HG03565 (cell line): ENCODE measurements around the gene DGLUCY.
"Not testable (repeated sequence)": the region's sequence is repeated elsewhere in the genome, so short reads cannot be mapped to it uniquely, and the experiment has no call there.

Experiments
- ATAC-seq: cut with Tn5 transposase; IDR thresholded peaks from one replicate; pipeline ENCODE4 v1.9.1; 2021; ENCODE audit warnings: mild to moderate bottlenecking, moderate library complexity; ENCODE audit not compliant: unreplicated experiment

Gene DGLUCY

GRCh38 chr14:91255026-91255695, 141.3 kb downstream of the DGLUCY start:
- ATAC-seq = no peak

- no peak for ATAC-seq
Observed at GRCh38 chr14:91256661-91257060, 142.8 kb downstream of the DGLUCY start.

DNA sequence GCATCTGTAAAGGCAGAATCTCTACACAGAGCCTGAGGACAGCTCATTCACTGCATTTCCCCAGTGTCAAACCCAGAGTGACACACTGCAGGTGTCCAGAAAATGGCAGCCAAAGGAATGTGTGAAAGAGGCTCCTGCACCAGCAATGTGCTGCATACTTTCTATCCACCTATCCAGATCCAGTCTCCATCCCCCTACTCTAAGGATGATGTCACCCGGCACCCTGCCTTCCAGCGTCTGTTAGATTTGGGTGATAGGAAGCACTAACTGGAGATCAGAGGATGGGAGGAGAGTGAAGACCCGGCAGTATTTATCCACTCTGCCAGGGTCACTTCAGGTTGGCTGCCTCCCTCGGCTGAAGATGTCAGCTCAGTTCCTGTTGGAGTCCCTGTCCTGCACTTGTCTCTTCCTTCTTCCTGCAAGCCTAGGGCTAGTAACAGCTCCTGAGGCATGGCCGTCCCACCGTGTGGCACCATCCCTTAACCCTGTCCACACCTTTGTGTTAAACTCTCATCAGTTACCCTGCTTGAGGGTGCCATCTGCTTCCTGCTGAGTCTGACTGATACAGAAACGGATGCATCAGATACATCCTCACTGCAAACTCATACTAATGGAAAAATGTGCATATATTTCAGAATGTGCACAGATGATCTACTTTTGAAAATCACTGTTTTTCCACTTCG, 143.6 kb downstream of the DGLUCY start:
- ATAC-seq = no peak

DNA sequence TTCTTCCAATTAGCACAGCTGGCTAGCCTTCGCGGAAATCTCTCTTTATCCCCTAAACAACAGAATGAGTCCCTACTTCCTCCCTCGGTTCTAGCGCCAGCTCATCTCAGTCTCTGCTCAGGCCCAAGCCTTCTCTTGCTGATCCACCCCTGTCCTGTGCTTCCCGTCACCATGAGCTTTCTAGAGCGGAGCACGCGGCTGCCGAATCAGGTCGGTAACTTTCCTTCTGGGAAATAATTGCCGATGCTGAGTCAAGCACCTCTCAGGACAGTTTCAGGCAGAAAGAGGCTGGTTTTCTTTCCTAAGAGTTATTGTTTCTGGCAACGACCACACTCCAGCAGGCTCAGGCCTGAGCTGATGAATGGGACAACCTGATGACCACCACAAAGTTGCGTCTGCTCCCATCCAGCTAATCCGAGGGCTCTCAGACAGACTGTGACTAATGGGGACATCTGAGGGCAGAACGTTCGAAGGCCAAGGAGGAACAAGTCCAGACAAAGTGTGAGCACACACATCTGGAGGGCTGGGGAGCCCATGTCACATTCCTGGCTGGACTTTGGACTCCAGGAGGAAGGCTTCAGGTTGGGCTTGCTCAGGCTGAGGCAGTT, 144.2 kb downstream of the DGLUCY start:
- no peak for ATAC-seq

DNA sequence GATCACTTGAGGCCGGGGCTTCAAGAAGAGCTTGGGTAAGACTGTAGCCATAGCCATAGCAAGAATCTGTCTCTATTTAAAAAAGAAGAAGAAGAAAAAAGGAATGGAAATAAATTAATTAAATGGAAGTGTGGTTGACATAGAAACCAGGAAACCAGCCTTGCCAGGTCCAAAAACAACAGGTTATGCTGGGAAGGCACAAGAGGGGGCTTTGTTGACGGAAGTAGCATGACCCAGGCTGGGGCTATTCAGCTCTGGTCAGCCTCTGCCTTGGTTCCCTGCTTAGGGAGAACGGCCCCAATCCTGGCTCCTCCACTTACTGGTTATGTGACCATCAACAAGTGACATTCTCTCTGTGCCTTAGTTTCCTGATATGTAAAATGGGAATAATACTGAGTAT, 145.0 kb downstream of the DGLUCY start:
- no peak for ATAC-seq

- no peak for ATAC-seq
Observed at GRCh38 chr14:91261115-91261514, 147.2 kb downstream of the DGLUCY start.

DNA sequence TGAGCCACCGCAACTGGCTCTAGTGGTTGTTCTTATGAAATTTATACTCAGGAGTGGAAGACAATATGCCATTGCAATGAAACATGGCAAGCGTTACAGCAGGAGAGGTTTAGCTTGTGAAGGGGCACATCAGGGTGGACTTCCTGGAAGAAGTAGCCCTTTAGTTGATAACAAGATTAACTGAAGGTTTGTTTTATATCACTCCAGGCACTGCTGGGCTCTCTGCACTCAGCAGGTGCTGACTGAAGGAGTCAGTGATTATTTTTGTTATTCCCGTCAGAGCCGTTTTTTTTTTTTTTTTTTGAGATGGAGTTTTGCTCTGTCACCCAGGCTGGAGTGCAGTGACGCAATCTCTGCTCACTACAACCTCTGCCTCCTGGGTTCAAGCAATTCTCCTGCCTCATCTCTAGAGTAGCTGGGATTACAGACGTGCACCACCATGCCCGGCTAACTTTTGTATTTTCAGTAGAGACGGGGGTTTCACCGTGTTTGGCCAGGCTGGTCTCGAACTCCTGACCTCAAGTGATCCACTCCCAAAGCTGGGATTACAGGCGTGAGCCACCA, 148.2 kb downstream of the DGLUCY start:
- no peak for ATAC-seq

GRCh38 chr14:91263329-91263728, 149.5 kb downstream of the DGLUCY start:
- ATAC-seq = no peak

DNA sequence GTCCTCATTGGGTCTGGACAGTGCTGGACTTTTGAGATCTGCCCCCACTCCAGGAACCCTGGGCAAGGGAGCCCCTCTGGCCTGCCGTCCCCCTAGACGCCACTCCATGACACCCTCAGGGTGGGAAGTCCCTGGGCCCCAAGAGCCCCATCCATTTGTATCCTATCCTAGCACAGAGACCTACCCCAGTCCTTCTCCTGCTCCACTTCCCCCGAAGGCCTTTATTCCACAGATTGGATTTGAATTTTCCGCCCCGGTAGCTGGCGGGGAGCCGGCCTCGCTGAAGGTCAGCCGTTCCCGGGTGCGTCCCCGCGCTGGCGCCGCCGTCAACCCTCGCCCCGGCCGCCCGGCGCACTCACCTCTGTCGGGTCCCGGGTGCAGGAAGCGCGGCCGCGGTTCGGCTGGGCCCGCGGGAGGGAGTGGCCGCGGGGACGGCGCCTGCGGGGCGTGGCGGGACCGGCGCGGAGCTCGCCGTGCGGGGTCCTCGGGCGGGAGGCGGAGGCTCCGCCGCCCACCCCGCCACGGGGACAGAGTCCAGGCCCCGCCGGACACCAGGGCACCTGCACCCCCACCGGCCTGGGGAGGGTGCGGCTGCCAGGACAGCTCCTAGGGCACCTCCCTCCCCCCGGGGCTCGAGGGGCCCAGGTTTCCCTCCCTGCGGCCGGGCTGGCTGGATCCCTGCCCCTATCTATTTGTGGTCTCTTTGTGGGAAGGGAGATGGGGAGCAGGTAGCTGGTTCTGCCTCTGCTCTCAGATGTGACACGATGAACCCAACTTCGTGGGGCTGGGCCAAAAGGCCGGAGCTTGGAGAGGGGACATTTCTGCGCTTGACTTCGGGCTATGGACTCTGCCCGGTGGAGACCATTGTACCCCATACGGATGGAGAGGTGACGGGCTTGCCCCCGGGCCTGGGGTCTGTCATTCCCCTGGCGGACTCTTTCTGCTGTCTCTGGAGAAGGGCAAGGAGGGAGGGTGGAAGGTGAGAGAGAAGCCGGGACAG, 150.6 kb downstream of the DGLUCY start:
- ATAC-seq = no peak

- ATAC-seq = no peak
Observed at GRCh38 chr14:91265404-91265803, 151.5 kb downstream of the DGLUCY start.

DNA sequence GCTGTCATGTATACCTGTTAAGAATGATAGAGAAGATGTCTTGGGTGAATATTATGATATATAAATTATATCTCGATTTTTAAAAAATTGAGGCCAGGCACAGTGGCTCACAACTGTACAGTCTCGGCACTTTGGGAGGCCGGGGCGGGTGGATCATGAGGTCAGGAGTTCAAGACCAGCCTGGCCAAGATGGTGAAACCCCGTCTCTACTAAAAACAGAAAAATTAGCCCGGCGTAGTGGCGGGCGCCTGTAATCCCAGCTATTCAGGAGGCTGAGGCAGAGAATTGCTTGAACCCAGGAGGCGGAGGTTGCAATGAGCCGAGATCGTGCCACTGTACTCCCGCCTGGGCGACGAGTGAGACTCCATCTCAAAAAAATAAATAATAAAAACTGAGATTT, 152.4 kb downstream of the DGLUCY start:
- ATAC-seq = not testable (repeated sequence)

DNA sequence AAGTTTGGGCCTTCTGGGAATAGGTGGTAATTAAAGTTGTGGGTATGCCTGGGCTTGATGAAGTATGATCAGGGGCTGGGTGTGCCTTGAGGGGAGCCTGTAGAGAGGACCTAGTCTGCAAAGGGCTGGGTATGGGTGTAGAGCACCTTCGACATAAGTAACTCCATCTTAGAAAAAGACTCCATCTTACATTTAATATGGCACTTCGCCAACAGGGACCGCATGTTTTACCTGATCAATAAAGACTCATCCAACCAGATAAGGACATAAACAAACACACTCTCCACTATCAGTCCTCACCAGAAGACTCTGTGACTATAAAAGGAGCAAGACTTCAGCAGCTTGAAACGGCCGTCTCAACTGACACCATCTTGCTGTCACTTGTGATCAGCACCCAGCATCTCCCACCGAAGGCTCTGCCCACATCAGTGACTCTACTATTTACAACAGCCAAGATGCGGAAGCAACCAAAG, 154.1 kb downstream of the DGLUCY start:
- ATAC-seq = no peak

GRCh38 chr14:91269076-91269991, 155.5 kb downstream of the DGLUCY start:
- no peak for ATAC-seq

GRCh38 chr14:91270188-91270587, 156.3 kb downstream of the DGLUCY start:
- no peak for ATAC-seq

DNA sequence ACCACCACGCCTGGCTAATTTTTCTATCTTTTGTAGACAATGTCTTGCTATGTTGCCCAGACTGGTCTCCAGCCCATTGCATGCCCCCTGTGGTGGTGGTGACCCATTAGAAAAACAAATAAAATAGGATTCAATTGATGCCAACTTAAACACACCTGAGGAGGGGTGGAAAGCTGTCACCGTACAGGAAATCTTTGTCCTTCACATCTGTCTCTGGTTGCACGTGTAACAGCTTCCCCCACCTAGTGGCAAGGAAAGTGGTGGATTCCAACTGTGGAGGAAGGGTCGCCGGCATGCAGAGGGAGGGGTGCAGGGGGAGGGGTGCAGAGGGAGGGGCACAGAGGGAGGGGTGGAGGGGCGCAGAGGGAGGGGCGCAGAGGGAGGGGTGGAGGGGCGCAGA, 156.7 kb downstream of the DGLUCY start:
- no peak for ATAC-seq

- no peak for ATAC-seq
Observed at GRCh38 chr14:91271639-91272038, 157.8 kb downstream of the DGLUCY start.

- ATAC-seq = no peak
Observed at GRCh38 chr14:91272341-91273272, 158.7 kb downstream of the DGLUCY start.

DNA sequence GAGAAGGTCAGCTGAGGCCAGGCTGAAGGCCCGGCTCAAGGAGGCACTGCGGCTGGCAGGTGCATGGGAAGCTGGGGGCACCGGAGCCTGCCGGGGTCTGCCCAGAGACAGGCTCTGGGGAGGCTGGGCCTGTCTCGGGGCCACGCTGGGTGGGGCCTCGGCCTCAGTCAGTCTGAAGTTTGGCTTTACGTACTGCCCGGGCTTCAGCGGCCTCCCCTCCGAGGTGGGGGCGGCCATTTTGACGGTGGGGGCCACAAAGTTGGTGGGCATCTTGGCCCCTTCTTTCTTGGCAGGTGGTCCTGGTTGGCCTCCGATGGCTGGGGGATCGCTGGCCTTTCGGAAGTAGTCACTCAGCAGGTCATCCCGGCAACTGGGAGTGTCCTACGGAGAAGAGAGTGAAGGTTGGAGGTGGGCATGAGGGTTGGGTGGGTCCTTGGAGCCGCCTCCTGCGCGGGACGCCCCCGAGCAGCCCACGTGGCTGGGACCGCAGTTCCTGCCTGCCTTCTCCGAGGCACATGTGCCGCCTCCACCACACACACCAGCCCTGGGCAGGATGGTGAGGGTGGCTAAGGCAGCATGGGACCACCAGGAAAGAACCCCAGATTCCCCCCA, 159.5 kb downstream of the DGLUCY start:
- ATAC-seq = no peak
